RWPE1 (cell line): Measurements from ENCODE around the gene PCDH1.

Experiments used
- CTCF ChIA-PET: fragments of 350-600 bp; sonication (Branson Sonifier 250); formaldehyde crosslinking; extraction: SDS; loops from one replicate; lab custom pipeline; 2021; lab: Yijun Ruan, JAX
- POLR2A ChIA-PET: fragments of 400-600 bp; formaldehyde crosslinking; extraction: SDS; loops from one replicate; lab custom pipeline; 2020; ENCODE audit warnings: antibody characterized with exemption; ENCODE audit not compliant: low non-redundant PET; lab: Yijun Ruan, JAX
- DNase-seq: peaks from one replicate; pipeline ENCODE4 v3.0.0; 2012; ENCODE audit warnings: low spot score
- H3K27ac ChIP-seq: fragments of 450-650 bp; 2 replicates; pipeline ENCODE4 v1.5.1; 2017
- TF ChIP-seq, protein P1 (sequence below): fragments of 450-650 bp; conservative IDR thresholded peaks from 2 replicates; pipeline ENCODE4 v1.5.1; 2017; ENCODE audit warnings: low read depth, mild to moderate bottlenecking

Gene PCDH1

DNA sequence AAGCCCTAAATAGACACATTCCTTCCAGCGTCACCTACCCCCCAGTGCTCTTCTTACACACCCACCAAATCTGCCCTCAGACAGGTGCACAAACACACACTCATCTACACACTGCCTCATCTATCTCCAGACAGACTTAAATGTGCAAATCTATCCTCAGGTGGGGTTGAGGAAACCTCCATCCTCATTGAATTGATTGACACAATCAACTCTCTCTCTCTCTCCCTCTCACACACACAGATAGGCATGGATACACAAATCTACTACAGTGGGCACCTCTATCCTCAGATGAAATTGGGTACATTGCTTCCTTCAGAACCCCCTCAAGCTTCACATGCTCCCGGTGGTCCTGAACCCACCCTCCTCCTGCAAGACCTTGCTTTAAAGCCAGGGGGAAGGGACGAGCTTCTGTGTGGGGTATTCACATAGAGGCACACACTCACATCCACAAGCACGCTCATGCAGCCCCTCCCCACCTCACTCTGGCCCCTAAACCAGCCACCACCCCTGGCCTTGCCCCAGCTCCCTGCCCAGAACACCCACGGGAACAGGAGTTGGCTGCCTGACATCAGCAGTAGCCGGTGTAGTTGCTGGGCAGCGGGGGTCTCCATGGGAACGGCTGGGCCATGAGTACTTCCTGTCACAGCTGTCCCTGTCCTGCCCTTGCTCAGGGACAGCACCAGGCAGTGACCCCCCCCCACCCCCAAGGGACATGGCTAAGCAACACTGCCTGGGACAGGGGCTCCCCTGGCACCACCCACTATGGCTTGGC is 22.8 kb downstream of the PCDH1 start:
- H3K27ac ChIP-seq = no peak overlapping the region
- CTCF ChIA-PET = no interaction called here
- POLR2A ChIA-PET = interaction anchor here (0.6 to 0.8 kb wide), 2 partner anchors 15 to 22 kb away, joined by 3 read pairs; no protein-coding TSS in a partner anchor
- DNase-seq = no peak
- TF ChIP-seq, protein P1, sequence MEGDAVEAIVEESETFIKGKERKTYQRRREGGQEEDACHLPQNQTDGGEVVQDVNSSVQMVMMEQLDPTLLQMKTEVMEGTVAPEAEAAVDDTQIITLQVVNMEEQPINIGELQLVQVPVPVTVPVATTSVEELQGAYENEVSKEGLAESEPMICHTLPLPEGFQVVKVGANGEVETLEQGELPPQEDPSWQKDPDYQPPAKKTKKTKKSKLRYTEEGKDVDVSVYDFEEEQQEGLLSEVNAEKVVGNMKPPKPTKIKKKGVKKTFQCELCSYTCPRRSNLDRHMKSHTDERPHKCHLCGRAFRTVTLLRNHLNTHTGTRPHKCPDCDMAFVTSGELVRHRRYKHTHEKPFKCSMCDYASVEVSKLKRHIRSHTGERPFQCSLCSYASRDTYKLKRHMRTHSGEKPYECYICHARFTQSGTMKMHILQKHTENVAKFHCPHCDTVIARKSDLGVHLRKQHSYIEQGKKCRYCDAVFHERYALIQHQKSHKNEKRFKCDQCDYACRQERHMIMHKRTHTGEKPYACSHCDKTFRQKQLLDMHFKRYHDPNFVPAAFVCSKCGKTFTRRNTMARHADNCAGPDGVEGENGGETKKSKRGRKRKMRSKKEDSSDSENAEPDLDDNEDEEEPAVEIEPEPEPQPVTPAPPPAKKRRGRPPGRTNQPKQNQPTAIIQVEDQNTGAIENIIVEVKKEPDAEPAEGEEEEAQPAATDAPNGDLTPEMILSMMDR = no peak

DNA sequence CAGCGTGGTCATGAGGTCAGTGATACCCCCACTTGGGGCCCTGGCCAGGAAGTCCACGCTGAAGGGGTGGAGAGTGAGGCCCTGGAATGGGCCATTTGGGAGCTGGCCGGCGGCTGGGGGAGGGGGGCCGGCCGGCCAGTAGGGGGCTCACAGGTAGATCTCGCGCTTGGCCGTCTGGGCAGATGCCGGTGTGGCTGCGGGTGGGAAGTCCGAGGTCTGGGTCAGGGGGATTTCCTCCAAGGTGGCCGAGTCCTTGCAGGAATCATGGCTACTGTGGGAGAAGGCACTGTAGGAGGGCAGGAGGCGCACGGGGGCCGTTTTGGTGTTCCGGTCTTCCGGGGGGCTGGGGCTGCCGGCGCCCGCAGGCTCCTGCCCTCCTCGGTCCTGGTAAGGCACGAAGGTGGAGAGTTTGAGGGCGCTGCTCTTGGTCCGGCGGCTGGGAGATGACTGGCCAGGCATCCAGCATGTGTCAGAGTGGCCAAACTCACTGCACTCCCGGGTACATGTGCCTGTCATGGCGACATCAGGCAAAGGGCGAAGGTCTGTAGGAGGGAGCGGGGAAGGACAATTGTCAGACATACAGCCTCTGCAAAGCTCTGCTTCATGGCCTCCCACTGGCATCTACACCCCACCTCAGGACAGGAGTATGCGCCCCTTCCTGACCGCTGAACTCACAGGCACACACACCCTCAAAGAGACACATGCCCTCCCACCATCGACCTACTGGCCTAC is 24.1 kb downstream of the PCDH1 start:
- TF ChIP-seq, protein P1 = no peak
- ChIA-PET CTCF (interaction anchor here (0.8 to 1.5 kb wide), 2 partner anchors 25 to 96 kb away, joined by 3 to 5 read pairs; no protein-coding TSS in a partner anchor), POLR2A (interaction anchor here (0.6 kb wide), 1 partner anchor 46 kb away, joined by 5 read pairs; no protein-coding TSS in a partner anchor)
- H3K27ac ChIP-seq = no peak overlapping the region
- no peak for DNase-seq

DNA sequence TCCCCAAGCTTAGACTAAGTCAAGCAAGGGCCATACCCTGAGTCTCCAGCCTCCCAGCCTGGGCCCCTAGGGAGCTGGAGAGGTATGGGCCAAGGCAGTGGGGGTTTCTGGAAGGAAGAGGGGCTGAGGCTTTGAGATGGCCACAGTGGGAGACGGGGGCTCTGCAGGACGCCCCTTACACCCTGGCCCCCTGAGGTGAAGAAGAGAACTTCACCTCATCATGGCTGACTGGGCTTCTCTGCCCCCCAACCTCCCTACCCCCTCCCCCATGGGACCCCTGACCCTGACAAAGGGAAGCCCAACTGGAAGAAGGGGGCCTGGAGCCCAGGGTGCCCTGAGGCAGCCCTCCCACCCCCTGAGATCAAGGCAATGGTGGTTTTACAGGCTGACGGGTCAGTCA is 25.8 kb downstream of the PCDH1 start:
- ChIA-PET POLR2A (no interaction called here), CTCF (interaction anchor here (0.6 to 1.7 kb wide), 4 partner anchors 23 to 139 kb away, joined by 3 to 7 read pairs (median 4); no protein-coding TSS in a partner anchor)
- no peak for DNase-seq

DNA sequence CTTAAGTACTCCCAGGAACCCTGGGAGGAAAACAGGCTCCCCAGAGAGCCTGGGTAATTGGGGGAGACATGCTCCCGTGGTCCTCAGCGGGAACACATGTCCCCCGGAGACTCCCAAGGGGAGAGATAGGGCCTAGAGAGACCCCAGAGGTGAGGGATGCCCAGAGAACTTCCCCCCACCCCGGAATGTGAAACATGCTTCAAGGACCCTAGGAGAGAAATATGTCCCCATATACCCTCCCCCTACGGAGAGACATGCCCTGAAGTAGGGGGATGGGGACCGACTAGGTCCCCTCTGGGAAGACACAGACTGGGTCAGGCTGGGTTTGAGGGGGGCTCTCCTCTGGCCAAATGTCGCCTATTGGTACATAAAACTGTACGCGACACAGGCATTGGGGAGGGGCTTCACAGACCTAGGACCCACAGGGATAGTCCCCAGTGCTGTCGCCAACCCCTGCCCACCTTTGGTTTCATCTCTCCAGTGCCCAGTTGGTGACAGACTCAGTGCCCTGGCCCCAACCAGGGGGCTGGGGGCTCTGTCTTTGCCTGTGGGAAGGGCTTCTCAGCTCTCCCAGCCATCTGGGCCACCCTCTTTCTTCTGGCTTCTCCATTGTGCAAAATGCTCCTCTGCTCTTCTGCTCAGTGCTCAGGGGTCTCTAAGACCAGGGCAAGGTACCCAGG is 26.9 kb downstream of the PCDH1 start:
- peak overlapping the region; percentile 99 for H3K27ac ChIP-seq
- DNase-seq = no peak
- ChIA-PET CTCF (interaction anchor here (0.6 kb wide), 1 partner anchor 109 kb away, joined by 3 read pairs; no protein-coding TSS in a partner anchor), POLR2A (no interaction called here)
- TF ChIP-seq, protein P1 = no peak

More for the DNA sequence above, 25.8 kb downstream of the PCDH1 start:
- TF ChIP-seq, protein P1 = no peak
- no peak overlapping the region for H3K27ac ChIP-seq

DNA sequence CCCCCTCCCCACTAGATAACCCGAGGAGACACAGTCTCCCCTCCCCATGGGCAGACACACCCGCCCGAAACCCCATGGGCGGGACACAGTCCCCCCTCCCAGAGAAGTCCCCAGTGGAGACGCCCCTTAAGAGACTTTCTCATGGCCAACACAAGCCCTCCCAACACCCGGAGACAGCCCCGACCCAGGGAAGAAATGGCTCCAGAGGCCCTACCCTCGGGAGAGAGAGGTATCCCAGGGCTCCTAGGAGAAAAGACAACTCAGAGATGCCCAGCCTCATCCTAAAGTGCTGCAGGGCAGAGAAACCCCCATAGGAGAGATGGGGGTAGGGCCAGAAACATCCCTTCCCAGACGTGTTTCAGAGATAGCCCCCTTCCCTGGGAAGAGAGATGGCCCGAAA is 27.4 kb downstream of the PCDH1 start:
- ChIA-PET CTCF (interaction anchor here (0.6 to 1.3 kb wide), 2 partner anchors 28 to 110 kb away, joined by 4 to 5 read pairs; partner anchors contain the start of gene PCDH1), POLR2A (interaction anchor here (0.6 to 1.7 kb wide), 4 partner anchors 17 to 878 kb away, joined by 3 to 11 read pairs (median 6); partner anchors contain the start of gene PCDH1)
- H3K27ac ChIP-seq = peak overlapping the region; percentile 99
- TF ChIP-seq, protein P1 = no peak
- DNase-seq = no peak
